ENCODE data around the gene HDAC4.

HDAC4 gene

DNA sequence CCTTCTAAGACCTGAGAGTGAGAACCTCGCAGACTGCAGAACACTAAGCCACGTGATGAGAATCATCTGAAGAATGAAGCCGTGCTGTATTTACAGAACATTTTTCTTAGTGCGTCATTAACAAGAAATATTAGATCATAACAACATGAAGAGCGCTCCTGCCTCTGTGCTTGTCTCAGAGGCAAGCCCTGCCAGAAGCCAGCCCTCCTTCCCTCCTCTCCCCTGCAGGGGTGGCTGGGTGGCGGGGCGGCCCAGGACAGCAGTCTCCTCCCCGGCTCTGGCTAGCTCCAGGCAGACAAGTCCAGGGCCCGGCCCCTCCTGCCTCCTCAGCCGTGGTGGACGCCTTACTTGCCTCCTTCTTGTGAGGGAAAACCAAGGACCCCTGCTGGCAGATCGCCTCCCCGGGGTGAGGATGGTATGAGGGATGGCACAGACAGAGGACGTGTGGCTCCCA, 290.2 kb downstream of the HDAC4 start:
- TF ChIP-seq, protein P1, sequence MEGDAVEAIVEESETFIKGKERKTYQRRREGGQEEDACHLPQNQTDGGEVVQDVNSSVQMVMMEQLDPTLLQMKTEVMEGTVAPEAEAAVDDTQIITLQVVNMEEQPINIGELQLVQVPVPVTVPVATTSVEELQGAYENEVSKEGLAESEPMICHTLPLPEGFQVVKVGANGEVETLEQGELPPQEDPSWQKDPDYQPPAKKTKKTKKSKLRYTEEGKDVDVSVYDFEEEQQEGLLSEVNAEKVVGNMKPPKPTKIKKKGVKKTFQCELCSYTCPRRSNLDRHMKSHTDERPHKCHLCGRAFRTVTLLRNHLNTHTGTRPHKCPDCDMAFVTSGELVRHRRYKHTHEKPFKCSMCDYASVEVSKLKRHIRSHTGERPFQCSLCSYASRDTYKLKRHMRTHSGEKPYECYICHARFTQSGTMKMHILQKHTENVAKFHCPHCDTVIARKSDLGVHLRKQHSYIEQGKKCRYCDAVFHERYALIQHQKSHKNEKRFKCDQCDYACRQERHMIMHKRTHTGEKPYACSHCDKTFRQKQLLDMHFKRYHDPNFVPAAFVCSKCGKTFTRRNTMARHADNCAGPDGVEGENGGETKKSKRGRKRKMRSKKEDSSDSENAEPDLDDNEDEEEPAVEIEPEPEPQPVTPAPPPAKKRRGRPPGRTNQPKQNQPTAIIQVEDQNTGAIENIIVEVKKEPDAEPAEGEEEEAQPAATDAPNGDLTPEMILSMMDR (IDR thresholded peaks at IDR 0.05; ENCODE audit: borderline replicate concordance, control extremely low read depth, extremely low read depth, insufficient read depth, missing control alignments): no peak
- in situ Hi-C loops (cut with MboI; ENCODE audit: low sequenced_read_pairs, unreplicated experiment): no loop called here

DNA sequence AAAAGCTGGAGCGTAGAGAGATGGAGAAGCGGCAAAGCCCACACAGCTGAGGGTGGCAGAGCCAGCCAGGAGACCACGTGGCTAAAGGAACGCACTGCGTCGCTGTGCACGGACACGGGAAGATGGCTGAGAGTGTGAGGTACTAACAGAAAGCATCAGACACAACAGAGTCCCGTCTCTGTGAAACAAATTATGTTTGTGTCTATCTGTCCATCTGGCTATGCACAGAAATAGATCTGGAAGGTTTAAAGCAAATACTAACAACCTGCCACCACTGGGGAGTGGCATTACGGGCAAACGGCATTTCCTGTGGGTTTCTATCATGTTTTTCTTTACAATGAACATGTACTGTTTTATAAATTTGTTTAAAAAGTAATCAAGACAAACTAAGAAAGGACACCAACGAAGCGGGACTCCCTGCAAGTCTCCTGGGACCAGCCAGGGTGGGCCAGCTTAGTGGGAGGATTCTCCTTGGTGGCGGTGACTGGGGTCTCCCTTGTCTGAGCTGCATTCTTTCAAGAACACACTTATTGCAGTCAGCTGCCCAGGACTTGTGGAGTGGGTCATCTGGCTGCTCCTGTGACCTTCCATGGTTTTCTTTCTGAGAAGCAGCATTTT, 290.8 kb downstream of the HDAC4 start:
- TF ChIP-seq, protein P1 (IDR thresholded peaks at IDR 0.05; ENCODE audit: borderline replicate concordance, control extremely low read depth, extremely low read depth, insufficient read depth, missing control alignments): no peak
- DNase-seq (ENCODE audit: low spot score): no peak
- in situ Hi-C loops (cut with MboI; ENCODE audit: low sequenced_read_pairs, unreplicated experiment): no loop called here

More for the DNA sequence above, 290.2 kb downstream of the HDAC4 start:
- DNase-seq (ENCODE audit: low spot score): no peak

DNA sequence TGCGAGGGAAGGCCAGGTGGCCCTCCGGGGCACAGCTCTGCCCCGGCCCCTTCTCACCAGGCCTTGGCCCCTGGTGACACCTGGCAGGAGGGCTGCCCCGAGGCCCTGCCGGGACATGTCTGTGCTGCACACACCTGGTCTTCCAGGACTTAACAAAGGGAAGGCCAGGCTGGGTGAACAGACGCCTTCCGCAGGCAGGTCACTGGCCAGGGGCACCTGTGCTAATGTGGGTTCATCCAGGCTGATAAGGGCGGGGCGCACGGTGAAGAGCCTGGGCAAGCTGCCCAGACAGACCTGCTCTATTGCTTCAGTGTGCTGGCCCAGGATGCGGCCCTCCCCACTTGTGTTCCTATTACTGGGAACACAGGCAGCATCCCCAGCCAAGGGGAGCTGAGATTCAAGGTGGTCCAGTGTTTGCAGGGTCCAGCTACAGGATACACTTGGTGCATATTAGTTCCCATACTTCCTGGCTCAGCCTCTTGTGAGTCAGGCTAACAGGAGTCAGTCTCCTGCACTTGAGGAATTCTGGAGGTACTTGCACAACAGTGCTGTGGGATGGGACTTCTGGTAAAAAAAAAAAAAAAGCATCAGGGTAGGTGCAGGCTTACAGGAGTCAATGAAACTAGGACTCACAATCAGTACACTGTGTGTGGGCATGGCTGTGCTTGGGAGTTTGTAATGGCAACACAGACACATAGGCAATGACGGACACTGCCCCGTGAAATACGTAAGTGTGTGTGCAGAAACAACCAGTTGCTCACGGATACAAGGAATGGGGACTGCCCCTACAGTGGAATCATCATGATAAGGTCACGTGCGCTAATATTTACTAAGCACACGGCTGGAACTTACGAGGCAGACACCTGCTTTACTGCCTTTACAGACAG, 291.5 kb downstream of the HDAC4 start:
- in situ Hi-C loops (cut with MboI; ENCODE audit: low sequenced_read_pairs, unreplicated experiment): no loop called here
- DNase-seq (ENCODE audit: low spot score): no peak

DNA sequence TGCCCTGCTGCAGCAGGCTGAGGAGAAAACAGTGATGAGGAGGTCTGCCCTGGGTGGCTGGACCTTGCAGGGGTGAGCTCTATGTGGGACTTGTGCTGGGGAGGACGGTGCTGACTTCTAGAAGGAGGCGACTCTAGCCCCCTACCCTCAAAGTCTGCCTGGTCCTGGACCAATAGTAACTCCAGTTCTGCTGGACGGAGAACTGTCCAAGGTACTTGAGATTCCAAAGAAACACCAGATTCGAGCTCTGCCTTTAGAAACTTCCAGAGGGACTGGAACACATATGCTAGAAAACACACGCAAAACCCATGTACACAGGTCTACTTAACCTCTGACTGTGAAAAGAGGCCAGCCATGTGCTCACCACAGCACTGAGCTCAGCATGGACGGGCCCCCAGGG, 292.4 kb downstream of the HDAC4 start:
- TF ChIP-seq, protein P1 (IDR thresholded peaks at IDR 0.05; ENCODE audit: borderline replicate concordance, control extremely low read depth, extremely low read depth, insufficient read depth, missing control alignments): no peak
- in situ Hi-C loops (cut with MboI; ENCODE audit: low sequenced_read_pairs, unreplicated experiment): no loop called here
- DNase-seq (ENCODE audit: low spot score): no peak

More for the DNA sequence above, 291.5 kb downstream of the HDAC4 start:
- TF ChIP-seq, protein P1 (IDR thresholded peaks at IDR 0.05; ENCODE audit: borderline replicate concordance, control extremely low read depth, extremely low read depth, insufficient read depth, missing control alignments): no peak

GRCh38 chr2:239107936-239108335, 292.9 kb downstream of the HDAC4 start:
- in situ Hi-C loops (cut with MboI; ENCODE audit: low sequenced_read_pairs, unreplicated experiment): no loop called here

DNA sequence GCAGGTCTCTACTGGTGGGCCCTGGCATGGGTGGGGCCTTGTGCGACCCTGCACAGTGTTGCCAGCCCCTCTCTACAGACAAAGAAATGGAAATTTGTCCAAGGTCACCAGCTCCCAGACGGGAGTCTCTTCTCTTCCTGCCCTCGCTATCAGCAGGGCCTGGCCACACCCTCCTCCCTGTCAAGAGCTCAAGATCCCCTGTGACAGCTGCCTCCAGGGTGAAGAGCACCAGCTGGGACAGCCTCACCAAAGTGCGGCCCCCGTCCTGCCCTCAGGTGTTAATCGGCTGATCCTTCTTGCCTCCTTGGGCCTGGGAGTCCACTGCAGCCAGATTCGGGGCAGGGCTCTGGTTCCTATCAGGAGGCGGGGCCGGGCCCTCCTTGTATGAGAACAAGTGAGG, 293.9 kb downstream of the HDAC4 start:
- no peak for DNase-seq (ENCODE audit: low spot score)
- in situ Hi-C loops (cut with MboI; ENCODE audit: low sequenced_read_pairs, unreplicated experiment): no loop called here
- TF ChIP-seq, protein P1 (IDR thresholded peaks at IDR 0.05; ENCODE audit: borderline replicate concordance, control extremely low read depth, extremely low read depth, insufficient read depth, missing control alignments): no peak

More at GRCh38 chr2:239107936-239108335, 292.9 kb downstream of the HDAC4 start:
- TF ChIP-seq, protein P1 (IDR thresholded peaks at IDR 0.05; ENCODE audit: borderline replicate concordance, control extremely low read depth, extremely low read depth, insufficient read depth, missing control alignments): no peak
- no peak for DNase-seq (ENCODE audit: low spot score)

Data from GM13976 (cell line).